Chondrocyte (in vitro differentiated cells): Measurements from ENCODE around the gene MRPL38. TPM values are rescaled to one million over a fixed set of nuclear protein-coding genes. Genes with fewer than 3 reads are reported as not detected.
A peak's percentile ranks its signal among the peaks of the same experiment; 100 is the strongest.

ENCODE experiments used
- DNase-seq: peaks from one replicate; pipeline ENCODE4 v3.0.0; 2021; ENCODE audit warnings: mixed read lengths, low spot score
- H3K27ac Mint-ChIP-seq: one replicate; pipeline ENCODE4 v1.8.0; 2021; ENCODE audit warnings: mild to moderate bottlenecking, moderate library complexity, mixed read lengths; ENCODE audit not compliant: unreplicated experiment
- H3K27me3 Mint-ChIP-seq: 2 replicates; pipeline ENCODE4 v1.8.0; 2021; ENCODE audit warnings: low read depth, mixed read lengths
- H3K36me3 Mint-ChIP-seq: 2 replicates; pipeline ENCODE4 v1.8.0; 2021; ENCODE audit warnings: low read depth, mixed read lengths
- H3K4me1 Mint-ChIP-seq: 2 replicates; pipeline ENCODE4 v1.8.0; 2021; ENCODE audit warnings: low read depth, mild to moderate bottlenecking, mixed read lengths
- H3K4me3 Mint-ChIP-seq: one replicate; pipeline ENCODE4 v1.8.0; 2021; ENCODE audit warnings: mild to moderate bottlenecking, moderate library complexity, mixed read lengths; ENCODE audit not compliant: unreplicated experiment
- H3K9me3 Mint-ChIP-seq: 2 replicates; pipeline ENCODE4 v1.8.0; 2021; ENCODE audit warnings: low read depth, mixed read lengths
- CTCF ChIP-seq: fragments of 200-600 bp; sonication (generic); IDR thresholded peaks from 2 replicates; pipeline ENCODE4 v1.5.0; 2021; ENCODE audit warnings: antibody characterized with exemption, mild to moderate bottlenecking, moderate library complexity
- total RNA-seq: library from RNA; stranded (reverse); gene quantifications from 3 replicates; pipeline ENCODE4 v1.2.1, GENCODE V29; 2021

The MRPL38 gene
- total RNA-seq, 1 donor from 2014 or later: 47.4 TPM

GRCh38 chr17:75932852-75933251 is 28.2 kb upstream of the MRPL38 start:
- peaks cover 3% of the 10 kb centered on the region for H3K36me3 Mint-ChIP-seq
- H3K27ac Mint-ChIP-seq: no peak overlapping the region
- no peaks in the 10 kb centered on the region for H3K27me3 Mint-ChIP-seq
- no peak for TF ChIP-seq CTCF
- H3K4me3 Mint-ChIP-seq: no peak overlapping the region
- no peaks in the 10 kb centered on the region for H3K9me3 Mint-ChIP-seq
- H3K4me1 Mint-ChIP-seq: no peaks in the 10 kb centered on the region
- DNase-seq: no peak

GRCh38 chr17:75931062-75931461 is 26.4 kb upstream of the MRPL38 start:
- H3K4me3 Mint-ChIP-seq: no peak overlapping the region
- peaks cover 5% of the 10 kb centered on the region for H3K36me3 Mint-ChIP-seq
- H3K27me3 Mint-ChIP-seq: no peaks in the 10 kb centered on the region
- no peaks in the 10 kb centered on the region for H3K4me1 Mint-ChIP-seq
- no peaks in the 10 kb centered on the region for H3K9me3 Mint-ChIP-seq
- no peak for DNase-seq
- no peak overlapping the region for H3K27ac Mint-ChIP-seq
- no peak for TF ChIP-seq CTCF

DNA sequence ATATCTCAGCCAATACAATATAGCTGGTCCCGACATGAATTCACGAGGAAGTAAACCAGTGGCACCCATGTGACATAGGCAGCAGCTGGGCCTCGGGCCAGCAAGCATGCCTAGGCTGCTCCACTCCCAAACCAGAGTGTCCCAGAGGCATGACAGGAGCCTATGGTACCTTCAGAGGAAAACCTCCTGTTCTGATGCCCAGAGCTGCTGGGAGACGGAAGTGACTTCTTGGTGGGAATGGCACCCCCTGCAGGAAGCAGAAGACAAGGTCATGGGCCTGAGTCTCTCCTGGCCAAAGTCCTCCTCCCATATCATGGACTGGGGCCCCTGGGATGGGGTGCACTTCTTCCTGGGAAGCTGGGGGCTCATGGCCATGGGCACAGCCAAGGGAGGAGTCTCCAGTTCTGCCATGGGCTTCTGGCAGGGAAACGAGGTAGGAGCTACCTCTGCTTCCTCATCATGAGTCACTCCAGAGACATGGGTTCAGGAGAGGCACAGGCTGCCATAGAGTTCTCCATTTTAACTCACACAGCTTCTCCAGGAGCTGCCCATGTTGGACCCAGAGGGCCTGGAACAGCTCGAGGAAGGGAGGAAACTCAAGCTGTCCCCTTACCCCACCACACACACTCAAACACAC is 22.7 kb upstream of the MRPL38 start:
- no peak overlapping the region for H3K27ac Mint-ChIP-seq
- no peak for DNase-seq
- TF ChIP-seq CTCF: peak; percentile 60

GRCh38 chr17:75926456-75926855 is 21.8 kb upstream of the MRPL38 start:
- no peaks in the 10 kb centered on the region for H3K27me3 Mint-ChIP-seq
- peaks cover 5% of the 10 kb centered on the region for H3K36me3 Mint-ChIP-seq
- H3K4me3 Mint-ChIP-seq: no peak overlapping the region
- H3K9me3 Mint-ChIP-seq: no peaks in the 10 kb centered on the region
- no peak overlapping the region for H3K27ac Mint-ChIP-seq
- DNase-seq: no peak
- H3K4me1 Mint-ChIP-seq: no peaks in the 10 kb centered on the region
- no peak for TF ChIP-seq CTCF

More for the DNA sequence above, 22.7 kb upstream of the MRPL38 start:
- Mint-ChIP-seq H3K4me1 (no peaks in the 10 kb centered on the region), H3K9me3 (no peaks in the 10 kb centered on the region), H3K27me3 (no peaks in the 10 kb centered on the region), H3K36me3 (peaks cover 5% of the 10 kb centered on the region), H3K4me3 (no peak overlapping the region)

- Mint-ChIP-seq H3K9me3 (no peaks in the 10 kb centered on the region), H3K4me1 (no peaks in the 10 kb centered on the region)
Observed at GRCh38 chr17:75925912-75926311, 21.2 kb upstream of the MRPL38 start.

More at GRCh38 chr17:75925912-75926311, 21.2 kb upstream of the MRPL38 start:
- TF ChIP-seq CTCF: no peak
- H3K4me3 Mint-ChIP-seq: no peak overlapping the region
- no peak for DNase-seq
- no peak overlapping the region for H3K27ac Mint-ChIP-seq
- peaks cover 5% of the 10 kb centered on the region for H3K36me3 Mint-ChIP-seq
- H3K27me3 Mint-ChIP-seq: no peaks in the 10 kb centered on the region
